ENCODE data around the gene ACOD1.
"Not testable (repeated sequence)": the region's sequence is repeated elsewhere in the genome, so short reads cannot be mapped to it uniquely, and the experiment has no call there.

The ACOD1 gene

DNA sequence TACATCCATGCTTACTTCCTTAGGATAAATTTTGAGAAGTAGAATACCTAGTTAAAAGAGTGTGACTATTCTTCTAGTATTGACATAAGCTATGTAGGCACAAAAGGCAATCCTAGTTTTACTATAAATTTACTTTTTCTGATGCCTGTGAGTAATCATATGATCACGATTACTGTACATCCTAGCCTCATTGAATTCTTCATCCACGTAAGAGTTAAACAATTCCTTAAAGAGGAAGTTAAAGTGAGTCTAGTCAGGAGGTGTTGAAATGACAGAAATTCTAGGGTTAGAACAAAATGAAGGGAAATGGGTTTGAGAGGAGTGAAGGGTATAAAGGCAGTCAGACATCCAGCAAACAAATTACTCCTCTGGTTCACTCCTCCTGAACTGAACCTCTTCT lies at the start of gene ACOD1:
Gene ACOD1 (plus strand): TSS at position 363 of the 400 bp plus-strand sequence. CDS start 48 bp downstream, outside the sequence.
- no peak within 1 kb of the TSS for H3K9ac ChIP-seq (ENCODE audit: low read depth, low read length)
- no peaks in the 10 kb centered on the region for H3K27me3 ChIP-seq (ENCODE audit: control insufficient read depth, insufficient read depth, low read length)
- no peak within 1 kb of the TSS for H3K27ac ChIP-seq (ENCODE audit: low read depth, low read length)
- H3K4me3 ChIP-seq (ENCODE audit: low read depth, low read length) = no peak within 1 kb of the TSS
- H3K9me3 ChIP-seq (ENCODE audit: control insufficient read depth, insufficient read depth, low read length) = no peaks in the 10 kb centered on the region
- H3K36me3 ChIP-seq (ENCODE audit: control insufficient read depth, insufficient read depth, low read length) = no peaks in the 10 kb centered on the region
- H3K4me1 ChIP-seq (ENCODE audit: control insufficient read depth, insufficient read depth, low read length) = no peaks in the 10 kb centered on the region

DNA sequence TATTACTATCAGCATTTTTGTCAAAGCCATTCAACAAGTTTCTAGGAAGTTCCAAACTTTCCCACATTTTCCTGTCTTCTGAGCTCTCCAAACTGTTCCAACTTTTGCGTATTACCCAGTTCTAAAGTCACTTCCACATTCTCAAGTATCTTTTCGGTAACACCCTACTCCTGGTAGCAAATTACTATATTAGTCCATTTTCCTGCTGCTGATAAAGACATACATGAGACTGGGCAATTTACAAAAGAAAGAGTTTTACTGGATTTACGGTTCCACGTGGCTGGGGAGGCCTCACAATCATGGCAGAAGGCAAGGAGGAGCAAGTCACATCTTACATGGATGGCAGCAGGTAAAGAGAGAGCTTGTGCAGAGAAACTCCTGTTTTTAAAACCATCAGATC lies 49.2 kb upstream of the ACOD1 start:
- H3K9ac ChIP-seq (ENCODE audit: low read depth, low read length); H3K4me1 ChIP-seq (ENCODE audit: control insufficient read depth, insufficient read depth, low read length); H3K27me3 ChIP-seq (ENCODE audit: control insufficient read depth, insufficient read depth, low read length); H3K36me3 ChIP-seq (ENCODE audit: control insufficient read depth, insufficient read depth, low read length); H3K4me3 ChIP-seq (ENCODE audit: low read depth, low read length); H3K27ac ChIP-seq (ENCODE audit: low read depth, low read length): not testable (repeated sequence)
- H3K9me3 ChIP-seq (ENCODE audit: control insufficient read depth, insufficient read depth, low read length) = peaks cover 11% of the 10 kb centered on the region; the same call in 1 of the 2 replicates

DNA sequence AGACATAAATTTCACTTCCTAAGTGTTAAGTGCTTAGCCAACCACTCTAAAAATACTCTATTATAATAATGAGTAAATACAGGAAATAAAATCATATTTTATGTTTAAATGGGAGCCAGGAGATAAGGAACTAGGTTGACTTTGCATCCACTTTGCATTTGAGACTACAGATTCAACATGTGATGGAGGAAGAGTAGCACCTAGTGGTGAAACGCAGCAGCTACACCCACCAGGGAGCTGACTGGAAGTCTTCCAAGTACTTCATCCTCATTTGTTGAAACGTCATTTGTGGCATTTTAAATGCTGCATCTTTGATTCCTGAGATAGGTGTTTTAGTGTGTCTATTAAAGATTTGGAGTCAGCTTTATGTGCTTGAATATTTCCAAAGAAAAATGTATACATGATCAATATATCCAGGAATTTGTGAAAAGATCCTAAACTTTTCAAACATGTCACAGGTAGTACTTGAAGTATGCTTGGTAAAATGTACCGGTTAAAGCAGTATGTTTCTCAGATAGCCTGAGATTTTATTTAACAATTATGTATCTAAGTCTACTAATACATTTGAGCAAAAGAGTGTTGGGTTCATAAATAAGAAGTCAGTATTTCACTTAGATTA lies 44.7 kb upstream of the ACOD1 start:
- no peak overlapping the region for H3K9ac ChIP-seq (ENCODE audit: low read depth, low read length)
- H3K4me3 ChIP-seq (ENCODE audit: low read depth, low read length) = no peak overlapping the region
- no peak overlapping the region for H3K27ac ChIP-seq (ENCODE audit: low read depth, low read length)
- H3K9me3 ChIP-seq (ENCODE audit: control insufficient read depth, insufficient read depth, low read length) = peaks cover 11% of the 10 kb centered on the region; the same call in 1 of the 2 replicates
- H3K4me1 ChIP-seq (ENCODE audit: control insufficient read depth, insufficient read depth, low read length) = no peaks in the 10 kb centered on the region
- H3K27me3 ChIP-seq (ENCODE audit: control insufficient read depth, insufficient read depth, low read length) = no peaks in the 10 kb centered on the region; the same call in 1 of the 2 replicates
- H3K36me3 ChIP-seq (ENCODE audit: control insufficient read depth, insufficient read depth, low read length) = no peaks in the 10 kb centered on the region

DNA sequence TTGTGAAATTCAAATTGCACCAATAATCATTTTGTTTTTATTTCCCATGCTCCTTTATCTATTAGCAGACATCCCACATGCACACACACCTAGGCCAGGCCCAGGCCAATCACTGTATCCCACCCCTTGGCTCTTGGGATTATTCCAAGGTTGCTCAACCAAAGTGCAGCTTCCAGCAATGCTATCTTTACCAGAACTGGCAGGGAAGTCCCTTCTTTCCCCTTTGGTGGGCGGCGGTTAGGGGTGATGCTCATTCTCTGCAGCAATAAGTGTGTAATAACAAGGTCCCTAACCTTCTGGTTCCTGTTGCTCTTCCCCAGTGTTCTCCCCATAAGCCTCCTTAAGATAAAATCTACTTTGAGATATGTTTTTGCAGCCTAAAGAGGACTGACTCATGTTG lies 43.8 kb upstream of the ACOD1 start:
- no peaks in the 10 kb centered on the region for H3K4me1 ChIP-seq (ENCODE audit: control insufficient read depth, insufficient read depth, low read length)
- no peaks in the 10 kb centered on the region for H3K36me3 ChIP-seq (ENCODE audit: control insufficient read depth, insufficient read depth, low read length)
- H3K9ac ChIP-seq (ENCODE audit: low read depth, low read length) = no peak overlapping the region
- H3K4me3 ChIP-seq (ENCODE audit: low read depth, low read length) = no peak overlapping the region
- peaks cover 3% of the 10 kb centered on the region; the same call in 1 of the 2 replicates for H3K9me3 ChIP-seq (ENCODE audit: control insufficient read depth, insufficient read depth, low read length)
- no peak overlapping the region for H3K27ac ChIP-seq (ENCODE audit: low read depth, low read length)
- no peaks in the 10 kb centered on the region; the same call in 1 of the 2 replicates for H3K27me3 ChIP-seq (ENCODE audit: control insufficient read depth, insufficient read depth, low read length)

DNA sequence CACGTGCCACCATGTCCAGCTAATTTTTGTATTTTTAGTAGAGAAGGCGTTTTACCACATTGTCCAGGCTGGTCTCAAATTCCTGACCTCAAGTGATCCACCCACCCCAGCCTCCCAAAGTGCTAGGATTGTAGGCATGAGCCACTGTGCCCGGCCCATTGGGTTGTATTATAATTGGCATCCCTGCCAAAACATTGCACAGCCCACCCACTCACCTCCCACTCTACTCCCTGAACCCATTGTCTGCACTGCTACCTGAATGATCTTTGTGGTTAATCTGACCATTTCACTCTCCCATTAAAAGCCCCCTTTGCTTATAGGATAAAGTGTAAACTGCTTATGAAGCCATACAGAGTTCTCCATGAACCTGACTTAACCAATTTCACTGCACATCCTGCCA lies 35.8 kb upstream of the ACOD1 start:
- Histone ChIP-seq H3K27ac (ENCODE audit: low read depth, low read length) (no peak overlapping the region), H3K4me1 (ENCODE audit: control insufficient read depth, insufficient read depth, low read length) (no peaks in the 10 kb centered on the region), H3K4me3 (ENCODE audit: low read depth, low read length) (no peak overlapping the region), H3K27me3 (ENCODE audit: control insufficient read depth, insufficient read depth, low read length) (no peaks in the 10 kb centered on the region), H3K9ac (ENCODE audit: low read depth, low read length) (no peak overlapping the region), H3K36me3 (ENCODE audit: control insufficient read depth, insufficient read depth, low read length) (no peaks in the 10 kb centered on the region), H3K9me3 (ENCODE audit: control insufficient read depth, insufficient read depth, low read length) (no peaks in the 10 kb centered on the region)

DNA sequence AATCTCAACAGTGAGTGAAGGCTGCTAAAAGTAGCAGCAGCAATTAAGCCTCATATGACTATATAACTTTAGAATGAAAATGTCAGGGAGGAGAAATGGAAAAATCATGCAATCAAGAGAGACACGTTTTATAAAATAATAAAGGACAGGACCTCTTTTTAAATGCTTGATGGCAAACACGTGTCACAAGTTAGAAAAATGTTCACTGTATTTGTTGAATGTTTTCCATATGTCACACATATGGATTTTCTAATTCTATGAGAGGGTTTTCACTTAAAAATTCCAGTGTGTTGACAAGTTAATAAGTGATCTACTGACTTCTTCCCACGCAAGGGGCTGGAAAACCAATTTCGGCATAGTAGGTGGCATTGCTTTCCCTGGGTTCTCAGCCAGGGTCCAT lies 34.4 kb upstream of the ACOD1 start:
- no peaks in the 10 kb centered on the region for H3K4me1 ChIP-seq (ENCODE audit: control insufficient read depth, insufficient read depth, low read length)
- no peaks in the 10 kb centered on the region for H3K27me3 ChIP-seq (ENCODE audit: control insufficient read depth, insufficient read depth, low read length)
- H3K27ac ChIP-seq (ENCODE audit: low read depth, low read length) = no peak overlapping the region
- no peaks in the 10 kb centered on the region for H3K9me3 ChIP-seq (ENCODE audit: control insufficient read depth, insufficient read depth, low read length)
- H3K36me3 ChIP-seq (ENCODE audit: control insufficient read depth, insufficient read depth, low read length) = no peaks in the 10 kb centered on the region
- H3K4me3 ChIP-seq (ENCODE audit: low read depth, low read length) = no peak overlapping the region
- no peak overlapping the region for H3K9ac ChIP-seq (ENCODE audit: low read depth, low read length)

DNA sequence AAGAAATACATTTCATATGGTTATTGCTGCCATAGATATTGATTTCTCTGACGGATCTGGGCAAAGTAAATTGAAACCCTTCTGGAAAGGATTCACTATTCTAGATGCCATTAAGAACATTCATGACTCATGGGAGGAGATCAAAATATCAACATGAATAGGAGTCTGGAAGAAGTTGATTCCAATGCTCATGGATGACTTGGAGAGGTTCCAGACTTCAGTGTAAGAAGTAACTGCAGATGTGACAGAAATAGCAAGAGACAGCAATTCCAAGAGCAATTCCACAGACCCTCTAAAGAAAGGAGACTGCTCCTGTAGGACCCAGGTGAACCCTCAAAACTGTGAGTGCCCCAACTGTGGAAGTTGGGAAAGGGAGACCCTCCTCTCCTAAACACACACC lies 31.2 kb upstream of the ACOD1 start:
- Histone ChIP-seq H3K27ac (ENCODE audit: low read depth, low read length) (no peak overlapping the region), H3K9me3 (ENCODE audit: control insufficient read depth, insufficient read depth, low read length) (no peaks in the 10 kb centered on the region), H3K9ac (ENCODE audit: low read depth, low read length) (no peak overlapping the region), H3K4me3 (ENCODE audit: low read depth, low read length) (no peak overlapping the region), H3K27me3 (ENCODE audit: control insufficient read depth, insufficient read depth, low read length) (no peaks in the 10 kb centered on the region), H3K36me3 (ENCODE audit: control insufficient read depth, insufficient read depth, low read length) (no peaks in the 10 kb centered on the region), H3K4me1 (ENCODE audit: control insufficient read depth, insufficient read depth, low read length) (no peaks in the 10 kb centered on the region)

DNA sequence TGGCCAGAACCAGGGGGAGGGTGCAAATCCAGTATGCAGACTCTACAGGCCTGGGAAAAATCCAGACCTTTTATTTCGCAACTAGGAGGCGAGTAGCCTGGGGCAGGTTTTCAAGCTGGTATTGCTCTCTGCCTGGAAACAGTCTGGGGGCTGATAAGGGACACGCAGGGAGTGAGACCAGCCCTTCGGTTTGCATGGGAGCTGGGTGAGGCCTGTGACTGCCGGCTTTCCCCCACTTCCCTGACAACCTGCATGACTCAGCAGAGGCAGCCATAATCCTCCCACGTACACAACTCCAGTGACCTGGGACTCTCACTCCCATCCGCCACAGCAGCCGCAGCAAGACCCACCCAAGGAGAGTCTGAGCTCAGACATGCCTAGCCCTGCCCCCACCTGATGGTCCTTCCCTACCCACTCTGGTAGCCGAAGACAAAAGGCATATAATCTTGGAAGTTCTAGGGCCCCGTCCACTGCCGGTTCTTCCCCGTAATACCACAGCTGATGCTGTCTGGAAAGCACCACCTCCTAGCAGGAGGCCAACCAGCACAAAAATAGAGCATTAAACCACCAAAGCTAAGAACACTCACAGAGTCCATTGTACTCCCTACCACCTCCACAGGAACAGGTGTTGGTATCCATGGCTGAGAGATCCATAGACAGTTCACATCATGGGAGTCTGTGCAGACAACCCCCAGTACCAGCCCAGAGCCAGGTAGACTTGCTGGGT lies 30.4 kb upstream of the ACOD1 start:
- not testable (repeated sequence) for H3K4me1 ChIP-seq (ENCODE audit: control insufficient read depth, insufficient read depth, low read length); H3K9me3 ChIP-seq (ENCODE audit: control insufficient read depth, insufficient read depth, low read length); H3K4me3 ChIP-seq (ENCODE audit: low read depth, low read length); H3K27me3 ChIP-seq (ENCODE audit: control insufficient read depth, insufficient read depth, low read length); H3K36me3 ChIP-seq (ENCODE audit: control insufficient read depth, insufficient read depth, low read length); H3K27ac ChIP-seq (ENCODE audit: low read depth, low read length); H3K9ac ChIP-seq (ENCODE audit: low read depth, low read length)

DNA sequence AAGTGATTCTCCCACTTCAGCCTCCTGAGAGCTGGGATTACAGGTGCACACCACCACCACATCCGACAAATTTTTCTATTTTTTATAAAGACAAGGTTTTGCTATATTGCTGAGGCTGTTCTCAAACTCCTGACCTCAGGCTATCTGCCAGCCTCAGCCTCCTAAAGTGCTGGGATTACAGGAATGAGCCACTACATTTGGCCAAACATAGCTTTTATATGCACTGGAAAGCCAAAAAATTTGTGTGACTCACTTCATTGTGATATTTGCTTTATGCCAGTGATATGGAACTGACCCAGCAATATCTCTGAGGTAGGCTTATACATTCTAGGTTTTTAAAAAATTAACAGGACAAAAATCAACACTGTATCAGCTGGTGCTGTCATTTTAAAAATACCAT lies 26.8 kb upstream of the ACOD1 start:
- Histone ChIP-seq H3K4me1 (ENCODE audit: control insufficient read depth, insufficient read depth, low read length) (no peaks in the 10 kb centered on the region), H3K36me3 (ENCODE audit: control insufficient read depth, insufficient read depth, low read length) (no peaks in the 10 kb centered on the region), H3K9ac (ENCODE audit: low read depth, low read length) (no peak overlapping the region), H3K27me3 (ENCODE audit: control insufficient read depth, insufficient read depth, low read length) (no peaks in the 10 kb centered on the region), H3K27ac (ENCODE audit: low read depth, low read length) (no peak overlapping the region), H3K4me3 (ENCODE audit: low read depth, low read length) (no peak overlapping the region), H3K9me3 (ENCODE audit: control insufficient read depth, insufficient read depth, low read length) (no peaks in the 10 kb centered on the region)

DNA sequence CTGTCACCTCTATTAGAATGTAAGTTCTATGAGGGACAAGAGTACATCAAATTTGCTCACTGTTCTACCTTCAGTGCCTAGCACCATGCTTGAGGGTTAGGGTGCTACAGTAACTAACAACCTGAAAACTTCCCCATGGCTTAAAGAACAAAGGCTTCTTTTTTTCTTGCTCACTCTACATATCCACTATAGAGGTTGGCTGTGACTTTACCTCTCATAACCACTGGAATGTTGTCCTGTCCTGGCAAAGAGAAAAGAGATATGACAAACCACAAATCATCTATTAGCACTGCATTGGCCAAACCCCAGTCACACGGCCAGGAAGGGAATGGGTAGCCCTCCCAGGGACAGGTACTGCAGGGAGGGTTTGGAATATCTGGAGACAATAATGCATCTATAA lies 23.2 kb upstream of the ACOD1 start:
- Histone ChIP-seq H3K27ac (ENCODE audit: low read depth, low read length) (no peak overlapping the region), H3K4me1 (ENCODE audit: control insufficient read depth, insufficient read depth, low read length) (no peaks in the 10 kb centered on the region), H3K27me3 (ENCODE audit: control insufficient read depth, insufficient read depth, low read length) (no peaks in the 10 kb centered on the region), H3K4me3 (ENCODE audit: low read depth, low read length) (no peak overlapping the region), H3K9ac (ENCODE audit: low read depth, low read length) (no peak overlapping the region), H3K36me3 (ENCODE audit: control insufficient read depth, insufficient read depth, low read length) (no peaks in the 10 kb centered on the region), H3K9me3 (ENCODE audit: control insufficient read depth, insufficient read depth, low read length) (no peaks in the 10 kb centered on the region)

DNA sequence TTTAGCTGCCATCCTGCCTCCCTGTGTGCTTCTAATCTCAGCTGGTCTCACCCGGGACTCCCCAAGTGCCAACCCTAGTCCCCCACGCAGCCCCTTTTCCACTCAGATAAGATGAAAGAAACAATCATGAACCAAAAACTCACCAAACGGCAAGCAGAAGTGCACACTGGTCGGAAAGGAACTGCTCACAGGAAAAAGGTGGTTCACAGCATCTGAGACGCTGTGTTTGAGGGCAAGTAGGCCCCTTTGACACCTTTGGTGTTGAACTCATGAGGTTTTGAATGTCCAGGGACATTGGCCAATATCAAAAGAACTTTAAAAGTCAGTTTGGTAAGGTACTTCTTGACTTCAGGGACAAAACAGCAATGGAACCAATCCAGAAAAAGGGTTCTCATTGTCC lies 20.4 kb upstream of the ACOD1 start:
- Histone ChIP-seq H3K4me3 (ENCODE audit: low read depth, low read length) (no peak overlapping the region), H3K36me3 (ENCODE audit: control insufficient read depth, insufficient read depth, low read length) (no peaks in the 10 kb centered on the region), H3K27me3 (ENCODE audit: control insufficient read depth, insufficient read depth, low read length) (no peaks in the 10 kb centered on the region), H3K27ac (ENCODE audit: low read depth, low read length) (no peak overlapping the region), H3K9me3 (ENCODE audit: control insufficient read depth, insufficient read depth, low read length) (no peaks in the 10 kb centered on the region), H3K9ac (ENCODE audit: low read depth, low read length) (no peak overlapping the region), H3K4me1 (ENCODE audit: control insufficient read depth, insufficient read depth, low read length) (no peaks in the 10 kb centered on the region)
